ENCODE results near the gene SMIM27. TPM values are rescaled to one million over a fixed set of nuclear protein-coding genes. Genes with fewer than 3 reads are reported as not detected.

Gene SMIM27
- total and polyA plus RNA-seq, 2 donors (not counting 1 experiment from before 2014, with no cell fraction given) = 9.5 to 20.9 TPM

GRCh38 chr9:32573821-32574220 lies 21.7 kb downstream of the SMIM27 start:
- CTCF ChIA-PET = interaction anchor here (0.8 to 4.0 kb wide), 5 partner anchors 16 to 196 kb away, joined by 3 to 128 read pairs (median 28); partner anchors contain the start of genes ACO1, RIGI, SMIM27 and TOPORS
- Histone ChIP-seq H3K4me2 (replicated peaks; ENCODE audit: low read depth, low read length, poor library complexity, severe bottlenecking) (peak overlapping the region; percentile 88), H3K27me3 (replicated peaks in 1 of 4; ENCODE audit: control extremely low read depth in 1 of 4, control insufficient read depth in 3 of 4, insufficient read depth in 4 of 4, low read length in 3 of 4) (peaks cover 0 to 7% (median 2%) of the 10 kb centered on the region in 4 experiments), H4K20me1 (ENCODE audit: control insufficient read depth, insufficient read depth, low read length, poor library complexity, severe bottlenecking) (no peaks in the 10 kb centered on the region), H3K27ac (ENCODE audit: low read length in 2 of 2) (peak overlapping the region; percentile 82 to 83), H3K9me3 (ENCODE audit: control extremely low read depth in 1 of 3, control insufficient read depth in 2 of 3, insufficient read depth in 1 of 3, low read length in 2 of 3) (no peaks in the 10 kb centered on the region), H3K4me3 (ENCODE audit: control extremely low read depth in 1 of 5, extremely low read depth in 1 of 5, insufficient read depth in 1 of 5, low read depth in 2 of 5, low read length in 4 of 5) (peak overlapping the region in 1 of 5 experiments; percentile 87), H3K79me2 (ENCODE audit: control insufficient read depth, insufficient read depth, low read length) (peaks cover 36% of the 10 kb centered on the region), H3K4me1 (ENCODE audit: control insufficient read depth in 2 of 2, insufficient read depth in 2 of 2, low read length in 2 of 2) (peaks cover 15 to 17% of the 10 kb centered on the region in 2 donors), H2AFZ (ENCODE audit: insufficient read depth, low read depth, low read length, poor library complexity, severe bottlenecking) (peak overlapping the region; percentile 85), H3K9ac (ENCODE audit: low read length) (peak overlapping the region; percentile 87), H3K36me3 (replicated peaks in 1 of 2; ENCODE audit: control extremely low read depth in 1 of 2, control insufficient read depth in 1 of 2, extremely low read depth in 1 of 2, insufficient read depth in 2 of 2, low read length in 1 of 2) (no peaks in the 10 kb centered on the region)
- no peaks in the 10 kb centered on the region for H3K9me3 Mint-ChIP-seq (ENCODE audit: insufficient read depth)
- TF ChIP-seq CTCF (IDR thresholded peaks at IDR 0.05) (no peak), EZH2 (IDR thresholded peaks at IDR 0.05; ENCODE audit: borderline replicate concordance, insufficient read depth, low read depth, low read length, poor library complexity, severe bottlenecking) (no peak)
- POLR2A ChIA-PET = interaction anchor here (0.6 to 2.5 kb wide), 4 partner anchors 22 to 716 kb away, joined by 5 to 10 read pairs (median 8); partner anchors contain the start of genes NFX1, SMIM27 and TOPORS
- ATAC-seq (ENCODE audit: low read depth) = no peak
- WGBS (ENCODE audit: insufficient coverage) = 100% methylated on average over 2 of the region's 7 CpGs
- peaks cover 13% of the 10 kb centered on the region for H3K27me3 Mint-ChIP-seq
- peak overlapping the region; percentile 100 for H3K4me3 Mint-ChIP-seq
- DNase-seq = no peak
- H3K27ac Mint-ChIP-seq = peak overlapping the region; percentile 56
- intact Hi-C loops (cut with micrococcal nuclease) = loop anchor here (1.0 to 5.0 kb wide), 6 partner anchors 22 to 451 kb away; partner anchors contain the start of genes ACO1, APTX, DNAJA1 and RIGI
- peaks cover 25% of the 10 kb centered on the region for H3K4me1 Mint-ChIP-seq

GRCh38 chr9:32574858-32575257 lies 22.7 kb downstream of the SMIM27 start:
- Mint-ChIP-seq H3K4me3 (no peak overlapping the region), H3K9me3 (ENCODE audit: insufficient read depth) (no peaks in the 10 kb centered on the region), H3K27ac (no peak overlapping the region), H3K27me3 (peaks cover 21% of the 10 kb centered on the region), H3K4me1 (peaks cover 25% of the 10 kb centered on the region)
- no CpG with 5 or more reads among the region's 1 CpG for whole genome bisulfite sequencing (ENCODE audit: insufficient coverage)
- Histone ChIP-seq H2AFZ (ENCODE audit: insufficient read depth, low read depth, low read length, poor library complexity, severe bottlenecking) (no peak overlapping the region), H3K9me3 (ENCODE audit: control extremely low read depth in 1 of 3, control insufficient read depth in 2 of 3, insufficient read depth in 1 of 3, low read length in 2 of 3) (no peaks in the 10 kb centered on the region), H4K20me1 (ENCODE audit: control insufficient read depth, insufficient read depth, low read length, poor library complexity, severe bottlenecking) (no peaks in the 10 kb centered on the region), H3K4me1 (ENCODE audit: control insufficient read depth in 2 of 2, insufficient read depth in 2 of 2, low read length in 2 of 2) (peaks cover 15 to 17% of the 10 kb centered on the region in 2 donors), H3K27me3 (replicated peaks in 1 of 4; ENCODE audit: control extremely low read depth in 1 of 4, control insufficient read depth in 3 of 4, insufficient read depth in 4 of 4, low read length in 3 of 4) (peaks cover 0 to 7% (median 2%) of the 10 kb centered on the region in 4 experiments), H3K9ac (ENCODE audit: low read length) (no peak overlapping the region), H3K4me3 (ENCODE audit: control extremely low read depth in 1 of 5, extremely low read depth in 1 of 5, insufficient read depth in 1 of 5, low read depth in 2 of 5, low read length in 4 of 5) (no peak overlapping the region), H3K79me2 (ENCODE audit: control insufficient read depth, insufficient read depth, low read length) (peaks cover 26% of the 10 kb centered on the region), H3K4me2 (replicated peaks; ENCODE audit: low read depth, low read length, poor library complexity, severe bottlenecking) (no peak overlapping the region), H3K36me3 (replicated peaks in 1 of 2; ENCODE audit: control extremely low read depth in 1 of 2, control insufficient read depth in 1 of 2, extremely low read depth in 1 of 2, insufficient read depth in 2 of 2, low read length in 1 of 2) (no peaks in the 10 kb centered on the region), H3K27ac (ENCODE audit: low read length in 2 of 2) (no peak overlapping the region)
- POLR2A ChIA-PET = interaction anchor here (0.7 kb wide), 1 partner anchor 26 kb away, joined by 6 read pairs; no protein-coding TSS in a partner anchor
- CTCF ChIA-PET = interaction anchor here (0.8 to 4.0 kb wide), 3 partner anchors 17 to 197 kb away, joined by 3 to 128 read pairs (median 30); partner anchors contain the start of genes SMIM27 and TOPORS
- ATAC-seq (ENCODE audit: low read depth) (no peak), DNase-seq (no peak)
- no peak for TF ChIP-seq CTCF (IDR thresholded peaks at IDR 0.05)
- no peak for TF ChIP-seq EZH2 (IDR thresholded peaks at IDR 0.05; ENCODE audit: borderline replicate concordance, insufficient read depth, low read depth, low read length, poor library complexity, severe bottlenecking)
- intact Hi-C loops (cut with micrococcal nuclease) = loop anchor here (5.0 kb wide), 2 partner anchors 33 to 143 kb away; no protein-coding TSS in a partner anchor

Measured in B cell (primary cell).